ENCODE measurements around the gene CDON. TPM values are rescaled to one million over a fixed set of nuclear protein-coding genes. Genes with fewer than 3 reads are reported as not detected.

Gene CDON
- total RNA-seq, 1 experiment from 2014 or later, result 0.91 TPM

DNA sequence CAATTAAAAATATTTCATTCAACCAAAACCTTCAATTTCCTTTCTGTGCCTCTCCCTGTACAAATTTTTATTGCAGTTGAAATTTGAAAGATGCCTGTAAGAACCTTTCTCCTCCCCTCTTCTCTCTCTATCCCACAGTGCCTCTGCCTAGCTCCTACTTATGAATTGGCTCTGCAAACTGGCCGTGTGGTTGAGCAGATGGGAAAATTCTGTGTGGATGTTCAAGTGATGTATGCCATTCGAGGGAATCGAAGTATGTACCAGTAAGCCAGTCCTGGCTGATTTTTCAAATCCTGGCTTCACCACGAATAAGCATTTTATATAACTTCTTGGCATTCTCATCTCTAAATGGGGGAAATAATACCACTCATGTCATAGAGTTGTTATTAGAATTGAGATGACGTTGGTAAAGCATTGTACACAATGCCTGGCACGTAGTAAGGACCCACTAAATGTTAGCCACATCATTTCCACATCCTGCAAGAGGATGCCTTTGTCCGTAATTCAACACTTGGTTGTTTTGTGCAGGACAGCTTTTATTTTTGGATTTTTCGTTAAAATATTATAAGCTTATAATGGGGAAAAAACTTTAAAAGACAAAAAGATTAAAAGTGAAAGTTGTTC, 152.3 kb downstream of the CDON start:
- ChIA-PET CTCF (interaction anchor here (0.6 to 1.3 kb wide), 5 partner anchors 12 to 346 kb away, joined by 3 to 5 read pairs (median 3); no protein-coding TSS in a partner anchor), POLR2A (interaction anchor here (1.2 to 1.4 kb wide), 2 partner anchors 9 to 13 kb away, joined by 3 to 6 read pairs; no protein-coding TSS in a partner anchor)
- H3K27me3 Mint-ChIP-seq (ENCODE audit: insufficient read depth, unreplicated experiment), result peaks cover 49% of the 10 kb centered on the region
- H3K27ac Mint-ChIP-seq (ENCODE audit: low read depth, unreplicated experiment), result no peak overlapping the region
- no peaks in the 10 kb centered on the region for H3K36me3 Mint-ChIP-seq (ENCODE audit: insufficient read depth, unreplicated experiment)
- TF ChIP-seq, protein P1, sequence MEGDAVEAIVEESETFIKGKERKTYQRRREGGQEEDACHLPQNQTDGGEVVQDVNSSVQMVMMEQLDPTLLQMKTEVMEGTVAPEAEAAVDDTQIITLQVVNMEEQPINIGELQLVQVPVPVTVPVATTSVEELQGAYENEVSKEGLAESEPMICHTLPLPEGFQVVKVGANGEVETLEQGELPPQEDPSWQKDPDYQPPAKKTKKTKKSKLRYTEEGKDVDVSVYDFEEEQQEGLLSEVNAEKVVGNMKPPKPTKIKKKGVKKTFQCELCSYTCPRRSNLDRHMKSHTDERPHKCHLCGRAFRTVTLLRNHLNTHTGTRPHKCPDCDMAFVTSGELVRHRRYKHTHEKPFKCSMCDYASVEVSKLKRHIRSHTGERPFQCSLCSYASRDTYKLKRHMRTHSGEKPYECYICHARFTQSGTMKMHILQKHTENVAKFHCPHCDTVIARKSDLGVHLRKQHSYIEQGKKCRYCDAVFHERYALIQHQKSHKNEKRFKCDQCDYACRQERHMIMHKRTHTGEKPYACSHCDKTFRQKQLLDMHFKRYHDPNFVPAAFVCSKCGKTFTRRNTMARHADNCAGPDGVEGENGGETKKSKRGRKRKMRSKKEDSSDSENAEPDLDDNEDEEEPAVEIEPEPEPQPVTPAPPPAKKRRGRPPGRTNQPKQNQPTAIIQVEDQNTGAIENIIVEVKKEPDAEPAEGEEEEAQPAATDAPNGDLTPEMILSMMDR (IDR thresholded peaks at IDR 0.05; ENCODE audit: unreplicated experiment), result no peak
- no peaks in the 10 kb centered on the region for H3K4me1 Mint-ChIP-seq (ENCODE audit: insufficient read depth, unreplicated experiment)
- intact Hi-C loops (cut with micrococcal nuclease), result no loop called here
- H3K4me3 Mint-ChIP-seq (ENCODE audit: unreplicated experiment), result no peak overlapping the region
- no peaks in the 10 kb centered on the region for H3K9me3 Mint-ChIP-seq (ENCODE audit: unreplicated experiment)
- DNase-seq (ENCODE audit: unreplicated experiment), result no peak
- BruUV-seq (replicated peaks), result no TSS peak

Other genes starting within 250 kb of the CDON start
- not detected in 2 replicates for gene PATE4, start 229.6 kb downstream of the CDON start, total RNA-seq (2022)
- gene HYLS1, start 175.2 kb downstream of the CDON start, total RNA-seq (2022), result 7.9 and 10.2 TPM in 2 replicates
- 12.7 and 16.5 TPM in 2 replicates for gene PUS3, start 159.7 kb downstream of the CDON start, total RNA-seq (2022)
- not detected in 2 replicates for gene DDX25, start 158.4 kb downstream of the CDON start, total RNA-seq (2022)
- gene VSIG10L2, start 116.8 kb downstream of the CDON start, total RNA-seq (2022), result not detected in 2 replicates
- gene RPUSD4, start 148.8 kb upstream of the CDON start, total RNA-seq (2022), result 19.4 and 26.7 TPM in 2 replicates
- gene FAM118B, start 148.9 kb upstream of the CDON start, total RNA-seq (2022), result 8.3 and 13.4 TPM in 2 replicates
- gene SRPRA, start 206.0 kb upstream of the CDON start, total RNA-seq (2022), result 176 and 258 TPM in 2 replicates
- gene FOXRED1, start 206.3 kb upstream of the CDON start, total RNA-seq (2022), result 28.2 and 37.2 TPM in 2 replicates
- 11.9 and 14.0 TPM in 2 replicates for gene TIRAP, start 220.2 kb upstream of the CDON start, total RNA-seq (2022)
- gene DCPS, start 241.2 kb upstream of the CDON start, total RNA-seq (2022), result 29.6 and 33.7 TPM in 2 replicates

Data from MCF 10A (cell line).